ENCODE measurements around the gene SPRTN. TPM values are rescaled to one million over a fixed set of nuclear protein-coding genes. Genes with fewer than 3 reads are reported as not detected.

SPRTN gene
- total and polyA plus RNA-seq, 2 of the 8 experiments (the other 6 are each of a cell fraction or from before 2014, with no cell fraction given): 6.6 to 15.1 TPM

DNA sequence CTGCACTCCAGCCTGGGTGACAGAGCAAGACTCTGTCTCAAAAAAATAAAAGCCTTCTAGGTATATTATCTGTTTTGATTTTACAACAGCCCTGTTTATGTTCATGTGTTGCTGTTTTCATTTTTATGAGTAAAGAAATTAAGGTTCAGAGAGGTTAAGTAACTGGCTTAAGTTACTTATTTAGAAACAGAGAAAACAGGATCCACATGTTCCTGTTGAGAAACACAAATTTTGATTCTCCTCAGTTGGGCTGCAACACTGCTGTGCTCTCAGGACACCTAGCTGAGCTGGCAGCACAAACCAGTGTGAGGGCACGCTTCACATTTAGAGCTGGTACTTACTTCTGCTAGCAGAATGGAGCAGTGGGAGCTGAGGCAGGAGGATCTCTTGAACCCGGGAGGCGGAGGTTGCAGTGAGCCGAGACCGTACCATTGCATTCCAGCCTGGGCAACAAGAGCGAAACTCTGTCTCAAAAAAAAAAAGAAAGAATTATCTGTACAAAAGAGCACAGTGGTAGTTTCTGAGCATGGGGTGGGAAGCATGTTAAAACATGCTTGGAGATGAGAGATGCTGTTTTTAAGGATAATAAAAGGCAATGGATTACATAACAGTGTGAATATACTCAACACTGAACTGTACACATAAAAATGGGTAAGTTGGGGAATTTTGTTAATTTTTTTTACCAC lies 2.4 kb downstream of the SPRTN start:
- FAIRE-seq: no peak
- H3K14ac ChIP-seq (ENCODE audit: insufficient read length): no peak overlapping the region
- no peak overlapping the region for H2AK5ac ChIP-seq (ENCODE audit: low read depth, low read length)
- H2BK20ac ChIP-seq (ENCODE audit: low read length): no peak overlapping the region
- H4K20me1 ChIP-seq (replicated peaks in 1 of 2; ENCODE audit: control insufficient read depth in 1 of 2, insufficient read depth in 2 of 2, low read length in 2 of 2): peaks cover 4 to 5% of the 10 kb centered on the region in 2 experiments
- H3K4me2 ChIP-seq (ENCODE audit: insufficient read depth in 1 of 2, low read depth in 2 of 2, low read length in 2 of 2): no peak overlapping the region; a peak in 1 of 4 replicates
- no peak overlapping the region for H4K5ac ChIP-seq (ENCODE audit: insufficient read length, low read depth, low read length)
- H3K4me1 ChIP-seq (replicated peaks in 1 of 4; ENCODE audit: control insufficient read depth in 3 of 4, insufficient read depth in 4 of 4, low read length in 3 of 4): peaks cover 6 to 18% (median 8%) of the 10 kb centered on the region in 4 experiments
- no peak overlapping the region for H3K27ac ChIP-seq (ENCODE audit: low read depth, low read length)
- H4K8ac ChIP-seq (ENCODE audit: extremely low read depth, insufficient read depth, low read length): no peak overlapping the region
- no peak overlapping the region for H3K4me3 ChIP-seq (ENCODE audit: extremely low read depth in 1 of 4, insufficient read depth in 2 of 4, low read depth in 3 of 4, low read length in 4 of 4)
- H3K9ac ChIP-seq (replicated peaks in 1 of 4; ENCODE audit: extremely low read depth in 1 of 4, low read depth in 3 of 4, low read length in 3 of 4): no peak overlapping the region
- ChIA-PET CTCF (ENCODE audit: partially characterized antibody) (interaction anchor here (0.6 kb wide), 1 partner anchor 645 kb away, joined by 5 read pairs; no protein-coding TSS in a partner anchor), POLR2A (ENCODE audit: partially characterized antibody) (interaction anchor here (0.6 kb wide), 1 partner anchor 15 kb away, joined by 4 read pairs; no protein-coding TSS in a partner anchor)
- H3K23ac ChIP-seq (ENCODE audit: insufficient read length): no peak overlapping the region
- no peak overlapping the region for H3K56ac ChIP-seq (replicated peaks; ENCODE audit: insufficient read length, low read depth, low read length)
- H2BK15ac ChIP-seq (ENCODE audit: low read length): no peak overlapping the region
- no peak overlapping the region for H3K4ac ChIP-seq (replicated peaks; ENCODE audit: insufficient read length, low read depth, low read length)
- no peak overlapping the region for H4K91ac ChIP-seq (replicated peaks; ENCODE audit: insufficient read length, low read length)
- H3K23me2 ChIP-seq (ENCODE audit: low read depth, low read length): peaks cover 20% of the 10 kb centered on the region
- WGBS, 2 experiments (ENCODE audit: extremely low coverage in 1 of 2, insufficient coverage in 1 of 2, insufficient read length in 1 of 2, insufficient replicate concordance in 2 of 2, low coverage in 1 of 2, low lambda C conversion rate in 2 of 2, missing lambda C conversion rate in 1 of 2): 94% methylated on average over 6 of the region's 6 CpGs; no CpG with 5 or more reads in 1 of the 2 experiments
- peaks cover 0 to 7% (median 3%) of the 10 kb centered on the region in 4 experiments; a peak in 5 of 8 replicates for H3K36me3 ChIP-seq (ENCODE audit: control insufficient read depth in 2 of 4, insufficient read depth in 4 of 4, low read length in 3 of 4)
- H3K18ac ChIP-seq (ENCODE audit: extremely low read depth, low read length): no peak overlapping the region
- no peak for DNase-seq (ENCODE audit: low read depth in 1 of 2, low spot score in 2 of 2)
- H3K9me3 ChIP-seq (ENCODE audit: insufficient read depth in 2 of 2, low read depth in 1 of 2, low read length in 1 of 2): no peaks in the 10 kb centered on the region
- H2BK120ac ChIP-seq (replicated peaks; ENCODE audit: low read depth, low read length): no peak overlapping the region
- no peak overlapping the region for H2BK5ac ChIP-seq (ENCODE audit: low read depth, low read length)
- no peak overlapping the region for H2BK12ac ChIP-seq (ENCODE audit: low read depth, low read length)
- H3K27me3 ChIP-seq (replicated peaks in 1 of 4; ENCODE audit: control insufficient read depth in 3 of 4, extremely low read depth in 1 of 4, insufficient read depth in 3 of 4, low read length in 3 of 4): no peaks in the 10 kb centered on the region
- peaks cover 11% of the 10 kb centered on the region; the same call in 1 of the 2 replicates for H3K79me1 ChIP-seq (ENCODE audit: low read depth, low read length)
- H3K79me2 ChIP-seq (ENCODE audit: control insufficient read depth in 1 of 2, insufficient read depth in 2 of 2, low read length in 2 of 2): peaks cover 12 to 36% of the 10 kb centered on the region in 2 experiments
- H2AFZ ChIP-seq (ENCODE audit: low read length): no peak overlapping the region
- TF ChIP-seq, protein P1, sequence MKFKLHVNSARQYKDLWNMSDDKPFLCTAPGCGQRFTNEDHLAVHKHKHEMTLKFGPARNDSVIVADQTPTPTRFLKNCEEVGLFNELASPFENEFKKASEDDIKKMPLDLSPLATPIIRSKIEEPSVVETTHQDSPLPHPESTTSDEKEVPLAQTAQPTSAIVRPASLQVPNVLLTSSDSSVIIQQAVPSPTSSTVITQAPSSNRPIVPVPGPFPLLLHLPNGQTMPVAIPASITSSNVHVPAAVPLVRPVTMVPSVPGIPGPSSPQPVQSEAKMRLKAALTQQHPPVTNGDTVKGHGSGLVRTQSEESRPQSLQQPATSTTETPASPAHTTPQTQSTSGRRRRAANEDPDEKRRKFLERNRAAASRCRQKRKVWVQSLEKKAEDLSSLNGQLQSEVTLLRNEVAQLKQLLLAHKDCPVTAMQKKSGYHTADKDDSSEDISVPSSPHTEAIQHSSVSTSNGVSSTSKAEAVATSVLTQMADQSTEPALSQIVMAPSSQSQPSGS (IDR thresholded peaks at IDR 0.05; ENCODE audit: low read length): no peak
- TF ChIP-seq ASH2L (IDR thresholded peaks at IDR 0.05; ENCODE audit: low read length) (no peak), RNF2 (IDR thresholded peaks at IDR 0.05; ENCODE audit: borderline replicate concordance, low read depth, low read length, missing control alignments, poor library complexity, severe bottlenecking) (no peak), CHD2 (IDR thresholded peaks at IDR 0.05; ENCODE audit: low read length) (no peak), POLR2AphosphoS5 (IDR thresholded peaks at IDR 0.05; ENCODE audit: low read depth, low read length) (no peak), SIRT6 (IDR thresholded peaks at IDR 0.05; ENCODE audit: low read length) (no peak), POU5F1 (IDR thresholded peaks at IDR 0.05; ENCODE audit: low read depth, low read length) (no peak), SIX5 (IDR thresholded peaks at IDR 0.05; ENCODE audit: low read depth, low read length) (no peak), NRF1 (IDR thresholded peaks at IDR 0.05; ENCODE audit: low read depth, low read length) (no peak), KDM4A (IDR thresholded peaks at IDR 0.05; ENCODE audit: low read depth, low read length, severe bottlenecking) (no peak)
- TF ChIP-seq, protein P2, sequence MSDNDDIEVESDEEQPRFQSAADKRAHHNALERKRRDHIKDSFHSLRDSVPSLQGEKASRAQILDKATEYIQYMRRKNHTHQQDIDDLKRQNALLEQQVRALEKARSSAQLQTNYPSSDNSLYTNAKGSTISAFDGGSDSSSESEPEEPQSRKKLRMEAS (IDR thresholded peaks at IDR 0.05): no peak
